SHP77 (cell line): ENCODE data around the gene RPTOR.

Experiments used
- DNase-seq, 2 experiments: peaks; one replicate each; lab custom pipeline; 2025; lab: John Stamatoyannopoulos, UW

The RPTOR gene

GRCh38 chr17:80929449-80929848 is 384.8 kb downstream of the RPTOR start:
- no peak for DNase-seq

- DNase-seq: no peak
Observed at GRCh38 chr17:80930335-80931279, 386.0 kb downstream of the RPTOR start.

GRCh38 chr17:80931421-80932265 is 387.0 kb downstream of the RPTOR start:
- DNase-seq: no peak

- DNase-seq: no peak
Observed at GRCh38 chr17:80935526-80935925, 390.9 kb downstream of the RPTOR start.

- no peak for DNase-seq
Observed at GRCh38 chr17:80936218-80936617, 391.6 kb downstream of the RPTOR start.

GRCh38 chr17:80936723-80937122 is 392.1 kb downstream of the RPTOR start:
- DNase-seq: no peak

- no peak for DNase-seq
Observed at GRCh38 chr17:80937462-80938381, 393.1 kb downstream of the RPTOR start.

- no peak for DNase-seq
Observed at GRCh38 chr17:80938556-80938955, 393.9 kb downstream of the RPTOR start.

GRCh38 chr17:80939151-80940145 is 394.8 kb downstream of the RPTOR start:
- DNase-seq: no peak

GRCh38 chr17:80940171-80941123 is 395.8 kb downstream of the RPTOR start:
- DNase-seq: peak in 1 of 2 experiments; percentile 18

- DNase-seq: no peak
Observed at GRCh38 chr17:80941171-80941570, 396.5 kb downstream of the RPTOR start.

- DNase-seq: no peak
Observed at GRCh38 chr17:80941743-80942422, 397.2 kb downstream of the RPTOR start.

- no peak for DNase-seq
Observed at GRCh38 chr17:80942423-80943345, 398.0 kb downstream of the RPTOR start.

- no peak for DNase-seq
Observed at GRCh38 chr17:80943346-80944145, 398.9 kb downstream of the RPTOR start.

GRCh38 chr17:80944326-80944725 is 399.7 kb downstream of the RPTOR start:
- no peak for DNase-seq

- no peak for DNase-seq
Observed at GRCh38 chr17:80945736-80946135, 401.1 kb downstream of the RPTOR start.

GRCh38 chr17:80946449-80946848 is 401.8 kb downstream of the RPTOR start:
- DNase-seq: no peak
